GM12878 (cell line): ENCODE measurements around the gene SMAD2. TPM values are rescaled to one million over a fixed set of nuclear protein-coding genes. Genes with fewer than 3 reads are reported as not detected.

ENCODE experiments used
- ATAC-seq: fragments of 200-7000 bp; cut with Tn5 transposase; 3 replicates; pipeline ENCODE4 v1.9.1; 2020; ENCODE audit warnings: mild to moderate bottlenecking, moderate library complexity
- BruUV-seq: library from RNA; stranded (reverse); fragments of 400-500 nt; replicated peaks from 2 replicates; lab custom pipeline; 2021; lab: Mats Ljungman, UMichigan
- CTCF ChIA-PET: fragments of 300-600 bp; sonication (Branson Sonifier 250); formaldehyde crosslinking; extraction: SDS; loops from one replicate; lab custom pipeline; 2021; ENCODE audit warnings: inconsistent platforms; lab: Yijun Ruan, JAX
- POLR2A ChIA-PET: fragments of 350-600 bp; formaldehyde crosslinking; extraction: SDS; loops from one replicate; lab custom pipeline; 2021; ENCODE audit warnings: inconsistent platforms; lab: Charles Lee
- RAD21 ChIA-PET: fragments of 300-600 bp; sonication (Branson Sonifier 250); formaldehyde crosslinking; loops from one replicate; lab custom pipeline; 2023; ENCODE audit warnings: antibody characterized with exemption; ENCODE audit not compliant: unreplicated experiment; lab: Charles Lee
- SMC1A ChIA-PET: fragments of 300-600 bp; sonication (Branson Sonifier 250); formaldehyde crosslinking; loops from one replicate; lab custom pipeline; 2023; ENCODE audit not compliant: unreplicated experiment, uncharacterized antibody; lab: Charles Lee
- DNase-seq: peaks from one replicate; pipeline ENCODE4 v3.0.0-alpha.2; 2011; ENCODE audit warnings: low read depth, low spot score
- FAIRE-seq: peaks from 3 replicates; lab custom pipeline; 2011; peaks lifted over from hg19 to GRCh38; lab: Jason Lieb, UNC
- H2AFZ ChIP-seq: 2 replicates; pipeline ENCODE4 v1.6.0; 2011; ENCODE audit warnings: low read depth, low read length, control low read depth; ENCODE audit not compliant: control insufficient read depth
- H3K27ac ChIP-seq: 2 replicates; pipeline ENCODE4 v1.5.1; 2011; ENCODE audit warnings: control low read depth; ENCODE audit not compliant: control insufficient read depth, insufficient read depth
- H3K27me3 ChIP-seq, 2 experiments: replicated peaks in 1 of 2; 2 replicates each; pipeline versions ENCODE4 v1.6.0 to v1.6.1; 2011; ENCODE audit warnings: low read length in 1 of 2; ENCODE audit not compliant: control insufficient read depth in 2 of 2, insufficient read depth in 2 of 2
- H3K36me3 ChIP-seq, 2 experiments: 2 replicates each; pipeline ENCODE4 v1.5.1; 2011; ENCODE audit warnings: low read length in 1 of 2; ENCODE audit not compliant: control insufficient read depth in 2 of 2, insufficient read depth in 2 of 2
- H3K4me1 ChIP-seq: 2 replicates; pipeline ENCODE4 v1.6.1; 2011; ENCODE audit warnings: mild to moderate bottlenecking, low read length, moderate library complexity, mixed read lengths; ENCODE audit not compliant: control insufficient read depth, insufficient read depth
- H3K4me2 ChIP-seq: 2 replicates; pipeline ENCODE4 v1.6.0; 2011; ENCODE audit warnings: control low read depth; ENCODE audit not compliant: control insufficient read depth, insufficient read depth
- H3K4me3 ChIP-seq: fragments of 200-600 bp; sonication (generic); 2 replicates; pipeline ENCODE4 v1.5.1; 2016
- H3K79me2 ChIP-seq: 2 replicates; pipeline ENCODE4 v1.6.0; 2011; ENCODE audit warnings: low read length; ENCODE audit not compliant: control insufficient read depth, insufficient read depth
- H3K9ac ChIP-seq: 2 replicates; pipeline ENCODE4 v1.8.0; 2011; ENCODE audit warnings: low read length, control low read depth, mixed read lengths; ENCODE audit not compliant: control insufficient read depth, insufficient read depth
- H3K9me3 ChIP-seq: replicated peaks from 3 replicates; pipeline ENCODE4 v1.5.1; 2011; ENCODE audit warnings: mild to moderate bottlenecking, low read length; ENCODE audit not compliant: control insufficient read depth, insufficient read depth
- H4K20me1 ChIP-seq: 2 replicates; pipeline ENCODE4 v1.6.0; 2011; ENCODE audit not compliant: control insufficient read depth, insufficient read depth
- BACH1 ChIP-seq: fragments of 450-650 bp; IDR thresholded peaks from 2 replicates; pipeline ENCODE4 v1.6.1; 2017; ENCODE audit warnings: mild to moderate bottlenecking, borderline replicate concordance
- BCL3 ChIP-seq: IDR thresholded peaks from 2 replicates; pipeline ENCODE4 v1.6.1; 2011; ENCODE audit warnings: borderline replicate concordance, low read depth, mild to moderate bottlenecking, moderate library complexity, low read length; ENCODE audit not compliant: insufficient read depth, poor library complexity, severe bottlenecking
- BRCA1 ChIP-seq: IDR thresholded peaks from 2 replicates; pipeline ENCODE4 v1.6.1; 2011; ENCODE audit warnings: low read depth, low read length, improper control_type of control experiment
- KDM1A ChIP-seq: fragments of 200-600 bp; sonication (generic); IDR thresholded peaks from 2 replicates; pipeline ENCODE4 v1.6.1; 2016; ENCODE audit warnings: borderline replicate concordance
- KLF5 ChIP-seq: fragments of 450-650 bp; IDR thresholded peaks from 2 replicates; pipeline ENCODE4 v1.6.1; 2014; ENCODE audit warnings: mild to moderate bottlenecking; ENCODE audit not compliant: partially characterized antibody
- MEF2B ChIP-seq: fragments of 450-650 bp; IDR thresholded peaks from 2 replicates; pipeline ENCODE4 v1.6.1; 2018; ENCODE audit warnings: mild to moderate bottlenecking, moderate library complexity; ENCODE audit not compliant: partially characterized antibody, poor library complexity, severe bottlenecking
- NR2C2 ChIP-seq: IDR thresholded peaks from 2 replicates; pipeline ENCODE4 v1.6.1; 2011; ENCODE audit warnings: borderline replicate concordance, low read depth; ENCODE audit not compliant: control insufficient read depth, insufficient read length
- RBBP5 ChIP-seq: fragments of 200-600 bp; sonication (generic); conservative IDR thresholded peaks from 2 replicates; pipeline ENCODE4 v1.6.1; 2016
- RELA ChIP-seq: fragments of 450-650 bp; IDR thresholded peaks from 2 replicates; pipeline ENCODE4 v1.8.0; 2014; ENCODE audit warnings: borderline replicate concordance; ENCODE audit not compliant: partially characterized antibody
- SMAD1 ChIP-seq: fragments of 450-650 bp; IDR thresholded peaks from 2 replicates; pipeline ENCODE4 v1.6.1; 2018; ENCODE audit warnings: mild to moderate bottlenecking, low read depth; ENCODE audit not compliant: partially characterized antibody
- SMAD5 ChIP-seq: IDR thresholded peaks from 2 replicates; pipeline ENCODE4 v1.6.1; 2016; ENCODE audit warnings: antibody characterized with exemption, low read depth
- SUPT20H ChIP-seq: IDR thresholded peaks from 2 replicates; pipeline ENCODE4 v1.6.1; 2011; ENCODE audit warnings: low read depth, mild to moderate bottlenecking, low read length, moderate library complexity, borderline replicate concordance; ENCODE audit not compliant: control insufficient read depth
- TAF1 ChIP-seq: IDR thresholded peaks from 2 replicates; pipeline ENCODE4 v1.6.1; 2011; ENCODE audit warnings: mild to moderate bottlenecking, low read depth, low read length, borderline replicate concordance
- TCF12 ChIP-seq: IDR thresholded peaks from 2 replicates; pipeline ENCODE4 v1.6.1; 2011; ENCODE audit warnings: low read depth, mild to moderate bottlenecking, low read length
- YY1 ChIP-seq: IDR thresholded peaks from 2 replicates; pipeline ENCODE4 v1.6.1; 2011; ENCODE audit warnings: low read depth, mild to moderate bottlenecking, low read length
- WGBS: methylation state at CpG from one replicate; pipeline ENCODE4 v1.1.6; 2016; ENCODE audit warnings: low lambda C conversion rate; ENCODE audit not compliant: insufficient replicate concordance, insufficient coverage; ENCODE audit errors: missing lambda C conversion rate; 5-methylcytosine and 5-hydroxymethylcytosine counted together
- in situ Hi-C: fragments of 300-500 bp; cut with MboI; formaldehyde crosslinking; loops from 9 replicates; pipeline ENCODE4 v1.14.3; 2018; ENCODE audit warnings: mixed read lengths
- intact Hi-C: fragments of 100-400 bp; cut with micrococcal nuclease; formaldehyde crosslinking; loops from one replicate; pipeline ENCODE4 v1.14.2; 2022; ENCODE audit not compliant: unreplicated experiment
- polyA plus RNA-seq, 11 experiments: library from polyadenylated mRNA; depleted of rRNA in 4 of 11; unstranded in 6 of 11; stranded (reverse) in 5 of 11; fragments of >200 nt; fragmentation: Nextera tagmentation in 4 of 11; fragmentation: Illumina TruSeq in 1 of 11; extraction: Ambion mirVana in 4 of 11; extraction: Trizol in 1 of 11; gene quantifications; 1 replicate in 1 of 11; 2 replicates in 10 of 11; pipeline versions ENCODE4 v1.2.1 to v1.2.3, GENCODE V29; 2011 to 2016; ENCODE audit warnings: inconsistent platforms in 2 of 11, missing spikeins in 2 of 11, low read depth in 1 of 11
- total RNA-seq, 4 experiments: library from RNA; depleted of rRNA in 3 of 4; stranded (reverse); fragments of >200 nt in 3 of 4; fragmentation: Illumina TruSeq in 1 of 4; extraction: Trizol in 1 of 4; gene quantifications; 2 replicates each; pipeline versions ENCODE4 v1.2.1 to v1.2.3, GENCODE V29; 2013 to 2021
- TF ChIP-seq, protein P1 (sequence below): fragments of 450-650 bp; formaldehyde crosslinking; IDR thresholded peaks from 2 replicates; pipeline ENCODE4 v1.5.0; 2022; ENCODE audit warnings: mild to moderate bottlenecking, missing genetic modification characterization
- TF ChIP-seq, protein P2 (sequence below): fragments of 450-650 bp; IDR thresholded peaks from 2 replicates; pipeline ENCODE4 v1.6.1; 2017; ENCODE audit warnings: mild to moderate bottlenecking, low read depth, inconsistent platforms; ENCODE audit not compliant: poor library complexity, severe bottlenecking

SMAD2 gene
- total and polyA plus RNA-seq, 10 of the 15 experiments (the other 5 are each of a cell fraction or from before 2014, with no cell fraction given), result 28.8 to 111 (median 65.8) TPM

- Histone ChIP-seq H3K27ac (no peak overlapping the region), H3K9me3 (no peaks in the 10 kb centered on the region), H3K4me1 (no peaks in the 10 kb centered on the region), H3K27me3 (no peaks in the 10 kb centered on the region), H3K4me3 (no peak overlapping the region), H4K20me1 (no peaks in the 10 kb centered on the region), H3K36me3 (peaks cover 0 to 3% of the 10 kb centered on the region in 2 experiments; a peak in 2 of 4 replicates), H2AFZ (no peak overlapping the region), H3K79me2 (no peaks in the 10 kb centered on the region), H3K4me2 (no peak overlapping the region), H3K9ac (no peak overlapping the region)
- in situ Hi-C loops, result no loop called here
- RAD21 ChIA-PET, result no interaction called here
- CTCF ChIA-PET, result interaction anchor here (1.0 kb wide), 1 partner anchor 56 kb away, joined by 3 read pairs; no protein-coding TSS in a partner anchor
- no peak for FAIRE-seq
- DNase-seq, result no peak
- no peak for ATAC-seq
- POLR2A ChIA-PET, result no interaction called here
- TF ChIP-seq, protein P1, sequence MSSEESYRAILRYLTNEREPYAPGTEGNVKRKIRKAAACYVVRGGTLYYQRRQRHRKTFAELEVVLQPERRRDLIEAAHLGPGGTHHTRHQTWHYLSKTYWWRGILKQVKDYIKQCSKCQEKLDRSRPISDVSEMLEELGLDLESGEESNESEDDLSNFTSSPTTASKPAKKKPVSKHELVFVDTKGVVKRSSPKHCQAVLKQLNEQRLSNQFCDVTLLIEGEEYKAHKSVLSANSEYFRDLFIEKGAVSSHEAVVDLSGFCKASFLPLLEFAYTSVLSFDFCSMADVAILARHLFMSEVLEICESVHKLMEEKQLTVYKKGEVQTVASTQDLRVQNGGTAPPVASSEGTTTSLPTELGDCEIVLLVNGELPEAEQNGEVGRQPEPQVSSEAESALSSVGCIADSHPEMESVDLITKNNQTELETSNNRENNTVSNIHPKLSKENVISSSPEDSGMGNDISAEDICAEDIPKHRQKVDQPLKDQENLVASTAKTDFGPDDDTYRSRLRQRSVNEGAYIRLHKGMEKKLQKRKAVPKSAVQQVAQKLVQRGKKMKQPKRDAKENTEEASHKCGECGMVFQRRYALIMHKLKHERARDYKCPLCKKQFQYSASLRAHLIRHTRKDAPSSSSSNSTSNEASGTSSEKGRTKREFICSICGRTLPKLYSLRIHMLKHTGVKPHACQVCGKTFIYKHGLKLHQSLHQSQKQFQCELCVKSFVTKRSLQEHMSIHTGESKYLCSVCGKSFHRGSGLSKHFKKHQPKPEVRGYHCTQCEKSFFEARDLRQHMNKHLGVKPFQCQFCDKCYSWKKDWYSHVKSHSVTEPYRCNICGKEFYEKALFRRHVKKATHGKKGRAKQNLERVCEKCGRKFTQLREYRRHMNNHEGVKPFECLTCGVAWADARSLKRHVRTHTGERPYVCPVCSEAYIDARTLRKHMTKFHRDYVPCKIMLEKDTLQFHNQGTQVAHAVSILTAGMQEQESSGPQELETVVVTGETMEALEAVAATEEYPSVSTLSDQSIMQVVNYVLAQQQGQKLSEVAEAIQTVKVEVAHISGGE (CRISPR knock-in tag), result no peak
- no peak for TF ChIP-seq SMAD1
- TF ChIP-seq RELA, result no peak
- TF ChIP-seq BCL3, result no peak
- no peak for TF ChIP-seq TAF1
- no peak for TF ChIP-seq SUPT20H
- no peak for TF ChIP-seq MEF2B
- no peak for TF ChIP-seq YY1
- no peak for TF ChIP-seq TCF12
- TF ChIP-seq, protein P2, sequence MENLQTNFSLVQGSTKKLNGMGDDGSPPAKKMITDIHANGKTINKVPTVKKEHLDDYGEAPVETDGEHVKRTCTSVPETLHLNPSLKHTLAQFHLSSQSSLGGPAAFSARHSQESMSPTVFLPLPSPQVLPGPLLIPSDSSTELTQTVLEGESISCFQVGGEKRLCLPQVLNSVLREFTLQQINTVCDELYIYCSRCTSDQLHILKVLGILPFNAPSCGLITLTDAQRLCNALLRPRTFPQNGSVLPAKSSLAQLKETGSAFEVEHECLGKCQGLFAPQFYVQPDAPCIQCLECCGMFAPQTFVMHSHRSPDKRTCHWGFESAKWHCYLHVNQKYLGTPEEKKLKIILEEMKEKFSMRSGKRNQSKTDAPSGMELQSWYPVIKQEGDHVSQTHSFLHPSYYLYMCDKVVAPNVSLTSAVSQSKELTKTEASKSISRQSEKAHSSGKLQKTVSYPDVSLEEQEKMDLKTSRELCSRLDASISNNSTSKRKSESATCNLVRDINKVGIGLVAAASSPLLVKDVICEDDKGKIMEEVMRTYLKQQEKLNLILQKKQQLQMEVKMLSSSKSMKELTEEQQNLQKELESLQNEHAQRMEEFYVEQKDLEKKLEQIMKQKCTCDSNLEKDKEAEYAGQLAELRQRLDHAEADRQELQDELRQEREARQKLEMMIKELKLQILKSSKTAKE, result no peak
- TF ChIP-seq SMAD5, result no peak
- TF ChIP-seq BRCA1, result no peak
- no peak for TF ChIP-seq KLF5
- no peak for TF ChIP-seq BACH1
- TF ChIP-seq RBBP5, result no peak
- no peak for TF ChIP-seq NR2C2
- no peak for TF ChIP-seq KDM1A
- no TSS peak for BruUV-seq
- 96% methylated on average over 1 of the region's 1 CpG for WGBS
- SMC1A ChIA-PET, result interaction anchor here (1.2 to 1.4 kb wide), 2 partner anchors 36 to 44 kb away, joined by 3 read pairs; no protein-coding TSS in a partner anchor
- intact Hi-C loops, result no loop called here
Measured at GRCh38 chr18:47831351-47831750, 99.1 kb downstream of the SMAD2 start.
